Pericardium fibroblast (primary cell): Measurements from ENCODE around the gene LARP1B. TPM values are rescaled to one million over a fixed set of nuclear protein-coding genes. Genes with fewer than 3 reads are reported as not detected.

Experiments
- total RNA-seq: library from RNA; depleted of rRNA; stranded (reverse); fragments of >200 nt; gene quantifications from 2 replicates; pipeline ENCODE4 v1.2.3, GENCODE V29; 2015

Gene LARP1B
- total RNA-seq = 13.7 and 14.7 TPM in 2 replicates

DNA sequence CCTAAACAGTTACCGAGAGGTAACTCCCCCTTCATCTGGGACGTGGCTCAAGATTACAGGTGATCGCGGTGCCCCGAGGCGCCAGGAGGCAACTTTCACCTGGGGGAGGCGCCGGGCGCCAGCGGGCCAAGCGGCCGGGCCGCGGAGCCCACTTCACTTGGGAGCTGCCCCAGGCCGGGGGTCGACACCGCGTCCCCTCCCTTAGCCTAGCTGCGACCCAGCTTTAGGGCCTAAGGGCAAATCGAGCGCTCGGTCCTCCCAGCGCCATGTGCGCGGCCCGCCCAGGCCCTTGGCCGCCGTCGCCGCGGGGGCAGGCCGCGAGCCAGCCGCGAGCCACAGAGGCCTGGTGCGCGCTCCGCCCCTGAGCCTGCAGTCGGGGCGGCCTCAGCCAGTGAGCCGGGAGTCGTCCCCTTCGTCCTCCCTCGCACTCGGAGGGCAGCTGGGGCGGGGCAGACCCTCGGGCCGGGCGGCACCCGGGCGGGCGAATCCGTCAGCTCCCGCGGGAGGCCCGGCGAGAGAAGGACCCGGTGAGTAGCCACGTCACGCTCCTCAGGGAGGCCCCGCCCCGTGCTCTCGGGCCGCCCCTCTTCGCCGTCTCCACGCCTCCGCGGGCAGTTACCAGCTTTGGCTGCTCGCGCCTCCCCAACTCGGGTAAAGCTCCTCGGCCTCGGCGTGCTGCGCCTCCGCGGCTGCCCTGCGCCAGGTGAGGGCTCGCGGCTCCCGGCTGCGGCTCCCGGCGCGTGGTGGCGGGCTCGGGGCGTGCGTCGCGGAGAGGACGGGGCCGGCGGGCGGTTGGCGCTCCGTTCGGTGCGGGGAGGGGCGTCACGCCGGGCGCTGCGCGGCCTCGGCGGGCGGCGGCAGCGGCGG, at the start of gene LARP1B:
Gene LARP1B, plus strand, starts transcription at position 614 of the 867 bp plus-strand sequence. CDS start 13,640 bp downstream, outside the sequence.

Other genes starting within 250 kb of the LARP1B start
- gene PLK4, start 180.4 kb upstream of the LARP1B start, total RNA-seq = 1.9 and 3.9 TPM in 2 replicates
- gene MFSD8, start 96.1 kb upstream of the LARP1B start, total RNA-seq = 5.6 and 11.7 TPM in 2 replicates
- 2.6 and 5.5 TPM in 2 replicates for gene ABHD18, start 95.9 kb upstream of the LARP1B start, total RNA-seq
- 28.1 and 42.6 TPM in 2 replicates for gene PGRMC2, start 226.5 kb downstream of the LARP1B start, total RNA-seq